HL-60 (cell line): ENCODE data around the gene COX7A2L.

Experiments used
- DNase-seq, 2 experiments: peaks; one replicate each; pipeline ENCODE4 v3.0.0-alpha.2; 2010 to 2020; ENCODE audit warnings: low read depth in 1 of 2, low spot score in 1 of 2
- H3K27ac ChIP-seq: fragments of 250-450 bp; sonication (Bioruptor Pico); replicated peaks from 2 replicates; pipeline ENCODE4 v1.5.1; 2020; ENCODE audit warnings: mild to moderate bottlenecking, moderate library complexity
- H3K27me3 ChIP-seq: fragments of 250-450 bp; sonication (Bioruptor Pico); 2 replicates; pipeline ENCODE4 v1.5.1; 2021; ENCODE audit warnings: mild to moderate bottlenecking, moderate library complexity; ENCODE audit not compliant: insufficient read depth, poor library complexity, severe bottlenecking
- H3K4me3 ChIP-seq: replicated peaks from 2 replicates; pipeline ENCODE4 v1.5.1; 2011; ENCODE audit warnings: mild to moderate bottlenecking, control low read depth, low read length; ENCODE audit not compliant: insufficient read depth
- GABPA ChIP-seq: IDR thresholded peaks from 2 replicates; pipeline ENCODE4 v1.6.1; 2012; ENCODE audit warnings: low read depth
- POLR2AphosphoS5 ChIP-seq: IDR thresholded peaks from 2 replicates; pipeline ENCODE4 v1.6.1; 2012; ENCODE audit warnings: low read depth
- SPI1 ChIP-seq: IDR thresholded peaks from 2 replicates; pipeline ENCODE4 v1.6.1; 2012; ENCODE audit warnings: low read depth, mild to moderate bottlenecking, borderline replicate concordance
- TF ChIP-seq, protein P1 (sequence below): IDR thresholded peaks from one replicate; pipeline ENCODE4 v1.5.1; 2011; ENCODE audit warnings: low read length, control low read depth, inconsistent platforms; ENCODE audit not compliant: insufficient read depth
- TF ChIP-seq, protein P2 (sequence below): IDR thresholded peaks from 2 replicates; pipeline ENCODE4 v1.6.1; 2012; ENCODE audit warnings: low read depth; ENCODE audit not compliant: insufficient replicate concordance

COX7A2L gene

DNA sequence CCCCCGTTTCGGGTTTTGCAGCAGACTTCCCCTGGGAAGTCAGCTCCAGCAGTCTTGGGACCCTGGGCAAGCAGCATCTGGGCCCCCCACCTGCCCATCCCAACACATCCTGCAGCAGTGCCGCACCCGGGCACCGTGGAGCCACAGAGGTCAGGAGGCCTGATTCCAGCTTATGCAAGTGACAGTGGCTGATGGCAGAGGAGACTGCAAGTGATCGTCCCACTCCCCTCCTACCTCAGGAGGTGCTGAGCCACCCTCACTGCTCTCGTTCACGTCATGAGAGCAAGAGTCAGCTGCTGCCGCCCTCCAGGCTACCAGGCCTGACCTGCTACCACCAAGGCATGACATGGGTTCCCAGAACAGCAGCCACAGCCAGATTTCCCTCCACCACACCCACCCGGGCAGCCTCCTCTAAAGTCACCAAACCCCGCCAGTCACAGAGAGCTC lies 18.2 kb downstream of the COX7A2L start:
- Histone ChIP-seq H3K27me3 (no peaks in the 10 kb centered on the region), H3K4me3 (no peak overlapping the region), H3K27ac (no peak overlapping the region)
- TF ChIP-seq SPI1, result no peak
- TF ChIP-seq, protein P1, sequence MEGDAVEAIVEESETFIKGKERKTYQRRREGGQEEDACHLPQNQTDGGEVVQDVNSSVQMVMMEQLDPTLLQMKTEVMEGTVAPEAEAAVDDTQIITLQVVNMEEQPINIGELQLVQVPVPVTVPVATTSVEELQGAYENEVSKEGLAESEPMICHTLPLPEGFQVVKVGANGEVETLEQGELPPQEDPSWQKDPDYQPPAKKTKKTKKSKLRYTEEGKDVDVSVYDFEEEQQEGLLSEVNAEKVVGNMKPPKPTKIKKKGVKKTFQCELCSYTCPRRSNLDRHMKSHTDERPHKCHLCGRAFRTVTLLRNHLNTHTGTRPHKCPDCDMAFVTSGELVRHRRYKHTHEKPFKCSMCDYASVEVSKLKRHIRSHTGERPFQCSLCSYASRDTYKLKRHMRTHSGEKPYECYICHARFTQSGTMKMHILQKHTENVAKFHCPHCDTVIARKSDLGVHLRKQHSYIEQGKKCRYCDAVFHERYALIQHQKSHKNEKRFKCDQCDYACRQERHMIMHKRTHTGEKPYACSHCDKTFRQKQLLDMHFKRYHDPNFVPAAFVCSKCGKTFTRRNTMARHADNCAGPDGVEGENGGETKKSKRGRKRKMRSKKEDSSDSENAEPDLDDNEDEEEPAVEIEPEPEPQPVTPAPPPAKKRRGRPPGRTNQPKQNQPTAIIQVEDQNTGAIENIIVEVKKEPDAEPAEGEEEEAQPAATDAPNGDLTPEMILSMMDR, result no peak
- no peak for TF ChIP-seq POLR2AphosphoS5
- no peak for DNase-seq

DNA sequence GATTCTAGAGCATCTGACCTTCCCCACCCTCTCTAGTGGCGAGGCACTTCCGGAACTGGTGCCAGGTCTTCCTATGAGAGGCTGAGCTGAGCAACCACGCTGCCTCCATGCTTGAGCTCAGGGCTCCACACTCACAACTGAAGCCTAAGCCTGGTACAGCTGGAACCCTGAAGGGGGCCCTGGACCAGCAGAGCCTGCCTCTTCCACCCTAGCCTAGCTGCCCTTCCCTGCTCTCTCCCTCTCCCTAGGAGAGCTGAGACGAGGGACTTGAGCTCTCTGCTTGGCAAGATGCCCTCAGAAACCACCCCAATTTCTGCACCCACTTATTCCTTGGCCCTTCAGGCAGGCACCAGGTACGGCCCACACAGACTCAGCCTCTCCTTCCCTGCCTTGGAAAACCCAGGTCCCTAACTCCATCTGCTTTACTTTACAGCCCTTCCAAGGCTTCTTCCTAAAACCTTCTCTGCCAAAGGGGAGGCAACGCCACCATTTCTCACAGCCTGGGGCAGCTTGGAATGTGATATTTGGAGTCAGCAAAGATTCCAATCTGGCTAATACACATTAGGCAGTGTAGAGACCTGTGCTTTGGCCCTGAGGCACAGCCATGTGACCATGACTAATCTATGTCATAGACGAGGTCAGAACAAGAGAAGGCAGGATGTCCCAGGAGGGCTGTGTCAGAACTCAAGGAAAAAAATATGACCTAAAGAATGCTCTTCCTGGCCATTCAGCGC lies 18.8 kb downstream of the COX7A2L start:
- no peak for DNase-seq
- Histone ChIP-seq H3K27ac (no peak overlapping the region), H3K27me3 (no peaks in the 10 kb centered on the region), H3K4me3 (no peak overlapping the region)
- TF ChIP-seq, protein P2, sequence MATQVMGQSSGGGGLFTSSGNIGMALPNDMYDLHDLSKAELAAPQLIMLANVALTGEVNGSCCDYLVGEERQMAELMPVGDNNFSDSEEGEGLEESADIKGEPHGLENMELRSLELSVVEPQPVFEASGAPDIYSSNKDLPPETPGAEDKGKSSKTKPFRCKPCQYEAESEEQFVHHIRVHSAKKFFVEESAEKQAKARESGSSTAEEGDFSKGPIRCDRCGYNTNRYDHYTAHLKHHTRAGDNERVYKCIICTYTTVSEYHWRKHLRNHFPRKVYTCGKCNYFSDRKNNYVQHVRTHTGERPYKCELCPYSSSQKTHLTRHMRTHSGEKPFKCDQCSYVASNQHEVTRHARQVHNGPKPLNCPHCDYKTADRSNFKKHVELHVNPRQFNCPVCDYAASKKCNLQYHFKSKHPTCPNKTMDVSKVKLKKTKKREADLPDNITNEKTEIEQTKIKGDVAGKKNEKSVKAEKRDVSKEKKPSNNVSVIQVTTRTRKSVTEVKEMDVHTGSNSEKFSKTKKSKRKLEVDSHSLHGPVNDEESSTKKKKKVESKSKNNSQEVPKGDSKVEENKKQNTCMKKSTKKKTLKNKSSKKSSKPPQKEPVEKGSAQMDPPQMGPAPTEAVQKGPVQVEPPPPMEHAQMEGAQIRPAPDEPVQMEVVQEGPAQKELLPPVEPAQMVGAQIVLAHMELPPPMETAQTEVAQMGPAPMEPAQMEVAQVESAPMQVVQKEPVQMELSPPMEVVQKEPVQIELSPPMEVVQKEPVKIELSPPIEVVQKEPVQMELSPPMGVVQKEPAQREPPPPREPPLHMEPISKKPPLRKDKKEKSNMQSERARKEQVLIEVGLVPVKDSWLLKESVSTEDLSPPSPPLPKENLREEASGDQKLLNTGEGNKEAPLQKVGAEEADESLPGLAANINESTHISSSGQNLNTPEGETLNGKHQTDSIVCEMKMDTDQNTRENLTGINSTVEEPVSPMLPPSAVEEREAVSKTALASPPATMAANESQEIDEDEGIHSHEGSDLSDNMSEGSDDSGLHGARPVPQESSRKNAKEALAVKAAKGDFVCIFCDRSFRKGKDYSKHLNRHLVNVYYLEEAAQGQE, result no peak
- no peak for TF ChIP-seq POLR2AphosphoS5
- TF ChIP-seq, protein P1, result no peak
- TF ChIP-seq SPI1, result no peak
- TF ChIP-seq GABPA, result no peak

DNA sequence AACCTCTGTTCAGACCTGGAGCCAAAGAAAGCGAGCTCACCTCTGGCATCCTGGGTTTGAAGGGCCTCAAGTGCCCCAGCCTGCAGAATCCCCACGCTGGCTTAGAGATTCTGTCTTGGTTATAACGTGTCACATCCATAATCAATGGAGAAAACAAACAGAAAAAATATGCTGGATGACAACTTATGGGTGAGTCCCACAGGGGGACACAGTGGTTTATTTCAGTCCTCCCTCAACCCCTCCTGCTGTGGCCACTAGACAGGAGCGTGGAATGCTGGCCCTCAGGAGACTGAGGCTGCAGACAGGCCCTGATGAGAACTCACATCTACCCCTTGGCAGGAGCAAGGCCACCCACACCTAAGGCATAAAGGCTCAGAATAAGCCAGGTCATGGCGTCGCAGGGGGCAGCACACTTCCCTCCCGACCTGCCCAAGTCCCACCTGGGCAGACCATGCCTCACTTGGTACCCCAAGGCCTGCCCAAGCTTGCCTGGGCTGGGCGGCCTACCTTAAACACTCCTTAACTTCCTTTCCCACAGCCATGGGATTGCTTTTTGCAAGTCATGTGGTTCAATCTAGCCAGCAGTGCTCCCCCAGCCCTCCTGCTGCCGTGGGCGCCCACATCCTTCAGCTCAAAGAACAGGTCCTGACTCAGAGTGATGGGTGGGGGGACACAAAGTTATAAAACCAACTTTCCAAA lies 19.9 kb downstream of the COX7A2L start:
- Histone ChIP-seq H3K27ac (no peak overlapping the region), H3K27me3 (no peaks in the 10 kb centered on the region), H3K4me3 (no peak overlapping the region)
- TF ChIP-seq SPI1, result no peak
- TF ChIP-seq, protein P2, result no peak
- TF ChIP-seq POLR2AphosphoS5, result no peak
- TF ChIP-seq, protein P1, result no peak
- TF ChIP-seq GABPA, result no peak
- DNase-seq, result no peak
